H1 (cell line): Measurements from ENCODE around the gene SLC30A10. TPM values are rescaled to one million over a fixed set of nuclear protein-coding genes. Genes with fewer than 3 reads are reported as not detected.

ENCODE experiments used
- CBX5 ChIP-seq: fragments of 300-800, 300-1000 bp; sonication (generic); IDR thresholded peaks from 2 replicates; pipeline ENCODE4 v1.7.1; 2016; ENCODE audit warnings: antibody characterized with exemption, low read length, low read depth
- CBX8 ChIP-seq: fragments of 300-800, 300-1000 bp; sonication (generic); IDR thresholded peaks from 2 replicates; pipeline ENCODE4 v1.7.1; 2016; ENCODE audit warnings: low read depth, low read length, borderline replicate concordance
- CHD7 ChIP-seq: fragments of 300-600 bp; sonication (generic); IDR thresholded peaks from 2 replicates; pipeline ENCODE4 v1.7.1; 2012; ENCODE audit warnings: low read length, moderate library complexity, mild to moderate bottlenecking, inconsistent platforms; ENCODE audit not compliant: insufficient replicate concordance
- CREB1 ChIP-seq: IDR thresholded peaks from 2 replicates; pipeline ENCODE4 v1.6.1; 2012; ENCODE audit warnings: inconsistent platforms
- KDM4A ChIP-seq: IDR thresholded peaks from one replicate; pipeline ENCODE4 v1.7.1; 2012; ENCODE audit warnings: low read depth, mild to moderate bottlenecking, moderate library complexity, low read length, inconsistent platforms; ENCODE audit not compliant: severe bottlenecking
- POU5F1 ChIP-seq: IDR thresholded peaks from 2 replicates; pipeline ENCODE4 v1.6.1; 2011; ENCODE audit warnings: low read depth, mild to moderate bottlenecking, low read length, moderate library complexity
- SP1 ChIP-seq: IDR thresholded peaks from 2 replicates; pipeline ENCODE4 v1.6.1; 2011; ENCODE audit warnings: low read depth, low read length
- TAF7 ChIP-seq: optimal IDR thresholded peaks from 2 replicates; pipeline ENCODE3; 2011; ENCODE audit warnings: low read depth, mild to moderate bottlenecking, inconsistent platforms, low read length, moderate library complexity, borderline replicate concordance
- TBP ChIP-seq: IDR thresholded peaks from 2 replicates; pipeline ENCODE4 v1.6.1; 2011; ENCODE audit warnings: low read depth, low read length, improper control_type of control experiment
- polyA plus RNA-seq, 7 experiments: library from polyadenylated mRNA; depleted of rRNA in 3 of 7; stranded (reverse) in 5 of 7; unstranded in 2 of 7; fragments of >200 nt in 5 of 7; fragments of 200-250 nt in 2 of 7; gene quantifications; 1 replicate in 5 of 7; 2 replicates in 1 of 7; 4 replicates in 1 of 7; pipeline versions ENCODE4 v1.2.1 to v1.2.3, GENCODE V29; 2011 to 2013; ENCODE audit warnings: missing spikeins in 2 of 7, mixed read lengths in 2 of 7
- total RNA-seq: library from RNA; stranded (reverse); fragmentation: NEBNext Ultra II Directional; extraction: Animal tissue kit (Norgen Biotek cat#: 25700); gene quantifications from 2 replicates; pipeline ENCODE4 v1.2.1, GENCODE V29; 2021
- TF ChIP-seq, protein P1 (sequence below): IDR thresholded peaks from 2 replicates; pipeline ENCODE4 v1.6.1; 2011; ENCODE audit warnings: low read depth, mild to moderate bottlenecking, low read length; ENCODE audit not compliant: insufficient read depth

The SLC30A10 gene
- total and polyA plus RNA-seq, 2 of the 8 experiments (the other 6 are each of a cell fraction or from before 2014, with no cell fraction given): 0.23 to 0.61 TPM

- TF ChIP-seq CBX5 (no peak), CBX8 (no peak), POU5F1 (no peak), TAF7 (no peak), SP1 (no peak), CHD7 (no peak), CREB1 (peak; percentile 10; the same call in 1 of the 2 replicates), KDM4A (peak; percentile 98), TBP (no peak)
- TF ChIP-seq, protein P1, sequence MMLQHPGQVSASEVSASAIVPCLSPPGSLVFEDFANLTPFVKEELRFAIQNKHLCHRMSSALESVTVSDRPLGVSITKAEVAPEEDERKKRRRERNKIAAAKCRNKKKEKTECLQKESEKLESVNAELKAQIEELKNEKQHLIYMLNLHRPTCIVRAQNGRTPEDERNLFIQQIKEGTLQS: no peak
Observed at GRCh38 chr1:219927956-219928790, at the start of gene SLC30A10 (continued).
